Measurements from ENCODE around the gene MPIG6B.

MPIG6B gene

GRCh38 chr6:31769684-31770371 is 46.7 kb downstream of the MPIG6B start:
- DNase-seq: peak; percentile 84

GRCh38 chr6:31770860-31771259 is 47.7 kb downstream of the MPIG6B start:
- DNase-seq: no peak

GRCh38 chr6:31771992-31772358 is 48.8 kb downstream of the MPIG6B start:
- no peak for DNase-seq

GRCh38 chr6:31775184-31775583 is 52.0 kb downstream of the MPIG6B start:
- no peak for DNase-seq

GRCh38 chr6:31775633-31776484 is 52.7 kb downstream of the MPIG6B start:
- no peak for DNase-seq

Measured in activated T-cell treated with anti-CD3 and anti-CD28 coated beads, Interleukin-2, amount 50 U/mL, for 1 hour (primary cell).